Measurements from ENCODE around the gene FASTKD1. TPM values are rescaled to one million over a fixed set of nuclear protein-coding genes. Genes with fewer than 3 reads are reported as not detected.

FASTKD1 gene
- polyA plus RNA-seq, 3 donors, result 9.1 to 16.9 (median 14.3) TPM

- H3K27ac Mint-ChIP-seq, result peak overlapping the region in 2 of 7 donors; percentile 11 to 43
- no peak for TF ChIP-seq CTCF (IDR thresholded peaks at IDR 0.05)
- Histone ChIP-seq H3K27me3 (ENCODE audit: control insufficient read depth in 2 of 2, insufficient read depth in 2 of 2, low read length in 2 of 2) (no peaks in the 10 kb centered on the region), H3K9me3 (replicated peaks in 1 of 2; ENCODE audit: control insufficient read depth in 1 of 2, insufficient read depth in 1 of 2, low read length in 2 of 2) (no peaks in the 10 kb centered on the region), H3K4me1 (ENCODE audit: control insufficient read depth in 1 of 2, insufficient read depth in 2 of 2, low read length in 2 of 2) (no peaks in the 10 kb centered on the region), H4K20me1 (ENCODE audit: insufficient read depth, low read length) (no peaks in the 10 kb centered on the region), H3K9ac (ENCODE audit: insufficient read depth, low read length, poor library complexity, severe bottlenecking) (no peak overlapping the region), H3K4me3 (replicated peaks in 1 of 3; ENCODE audit: low read depth in 2 of 3, low read length in 3 of 3) (no peak overlapping the region), H3K79me2 (ENCODE audit: insufficient read depth, low read length) (no peaks in the 10 kb centered on the region), H3K36me3 (replicated peaks in 1 of 2; ENCODE audit: control insufficient read depth in 1 of 2, insufficient read depth in 2 of 2, low read length in 2 of 2) (peaks cover 18 to 50% of the 10 kb centered on the region in 2 donors), H3K27ac (ENCODE audit: low read depth in 1 of 2, low read length in 2 of 2) (no peak overlapping the region), H3K4me2 (replicated peaks; ENCODE audit: extremely low read depth, low read length, poor library complexity, severe bottlenecking) (no peak overlapping the region), H2AFZ (ENCODE audit: insufficient read depth, low read depth, low read length, poor library complexity, severe bottlenecking) (no peak overlapping the region)
- no peak overlapping the region for H3K4me3 Mint-ChIP-seq
- no peak for DNase-seq
- no peaks in the 10 kb centered on the region for H3K4me1 Mint-ChIP-seq
- intact Hi-C loops (cut with micrococcal nuclease), result no loop called here
- no peaks in the 10 kb centered on the region for H3K27me3 Mint-ChIP-seq (ENCODE audit: low read depth in 3 of 3)
- WGBS (ENCODE audit: insufficient coverage), result no CpG with 5 or more reads among the region's 1 CpG
- peaks cover 26 to 53% of the 10 kb centered on the region in 2 donors for H3K36me3 Mint-ChIP-seq
- peaks cover 0 to 6% (median 3%) of the 10 kb centered on the region in 7 donors for H3K9me3 Mint-ChIP-seq
These were observed 12.3 kb downstream of the FASTKD1 start for GRCh38 chr2:169561364-169561763.

- H3K79me2 ChIP-seq (ENCODE audit: insufficient read depth, low read length), result no peaks in the 10 kb centered on the region
- no peak overlapping the region for H2AFZ ChIP-seq (ENCODE audit: insufficient read depth, low read depth, low read length, poor library complexity, severe bottlenecking)
- no peaks in the 10 kb centered on the region for H3K4me1 Mint-ChIP-seq
- no peaks in the 10 kb centered on the region for H3K27me3 ChIP-seq (ENCODE audit: control insufficient read depth in 2 of 2, insufficient read depth in 2 of 2, low read length in 2 of 2)
- H3K36me3 Mint-ChIP-seq, result peaks cover 60 to 86% of the 10 kb centered on the region in 2 donors
- no peak overlapping the region for H3K9ac ChIP-seq (ENCODE audit: insufficient read depth, low read length, poor library complexity, severe bottlenecking)
- no peak overlapping the region for H3K4me2 ChIP-seq (replicated peaks; ENCODE audit: extremely low read depth, low read length, poor library complexity, severe bottlenecking)
- no peak for TF ChIP-seq CTCF (IDR thresholded peaks at IDR 0.05)
- 100% methylated on average over 1 of the region's 2 CpGs for WGBS (ENCODE audit: insufficient coverage)
- no peak overlapping the region for H3K27ac Mint-ChIP-seq
- no peaks in the 10 kb centered on the region for H3K9me3 ChIP-seq (replicated peaks in 1 of 2; ENCODE audit: control insufficient read depth in 1 of 2, insufficient read depth in 1 of 2, low read length in 2 of 2)
- no peaks in the 10 kb centered on the region for H3K4me1 ChIP-seq (ENCODE audit: control insufficient read depth in 1 of 2, insufficient read depth in 2 of 2, low read length in 2 of 2)
- no peak overlapping the region for H3K4me3 Mint-ChIP-seq
- intact Hi-C loops (cut with micrococcal nuclease), result no loop called here
- no peaks in the 10 kb centered on the region for H4K20me1 ChIP-seq (ENCODE audit: insufficient read depth, low read length)
- H3K27ac ChIP-seq (ENCODE audit: low read depth in 1 of 2, low read length in 2 of 2), result no peak overlapping the region
- no peak for DNase-seq
- H3K36me3 ChIP-seq (replicated peaks in 1 of 2; ENCODE audit: control insufficient read depth in 1 of 2, insufficient read depth in 2 of 2, low read length in 2 of 2), result peaks cover 59 to 79% of the 10 kb centered on the region in 2 donors
- peaks cover 0 to 2% (median 0%) of the 10 kb centered on the region in 7 donors for H3K9me3 Mint-ChIP-seq
- H3K4me3 ChIP-seq (replicated peaks in 1 of 3; ENCODE audit: low read depth in 2 of 3, low read length in 3 of 3), result no peak overlapping the region
- peaks cover 0 to 2% (median 0%) of the 10 kb centered on the region in 3 donors for H3K27me3 Mint-ChIP-seq (ENCODE audit: low read depth in 3 of 3)
These were observed 26.9 kb downstream of the FASTKD1 start for GRCh38 chr2:169546756-169547155.

Measured in CD14-positive monocyte (primary cell).